B cell (primary cell): ENCODE data around the gene KDM3A. TPM values are rescaled to one million over a fixed set of nuclear protein-coding genes. Genes with fewer than 3 reads are reported as not detected.

ENCODE experiments used
- ATAC-seq: fragments of 200-7000 bp; cut with Tn5 transposase; one replicate; pipeline ENCODE4 v1.10.0; 2021; ENCODE audit warnings: low read depth, mild to moderate bottlenecking, moderate number of reproducible peaks, moderate library complexity
- CTCF ChIA-PET: fragments of 350-600 bp; sonication (Branson Sonifier 250); formaldehyde crosslinking; loops from one replicate; lab custom pipeline; 2021; ENCODE audit warnings: antibody characterized with exemption, inconsistent platforms; lab: Charles Lee
- POLR2A ChIA-PET: fragments of 350-600 bp; sonication (Branson Sonifier 250); formaldehyde crosslinking; loops from one replicate; lab custom pipeline; 2021; ENCODE audit warnings: antibody characterized with exemption; lab: Charles Lee
- DNase-seq: peaks from one replicate; pipeline ENCODE4 v3.0.0; 2013
- H2AFZ ChIP-seq: 2 replicates; pipeline ENCODE4 v1.6.1; 2012; ENCODE audit warnings: mild to moderate bottlenecking, low read depth, low read length; ENCODE audit not compliant: insufficient read depth, poor library complexity, severe bottlenecking
- H3K27ac ChIP-seq, 2 donors: 1 replicate in 1 of 2; 2 replicates in 1 of 2; pipeline ENCODE4 v1.5.1; 2012 to 2013; ENCODE audit warnings: low read length in 2 of 2, mild to moderate bottlenecking in 2 of 2, moderate library complexity in 1 of 2
- H3K27me3 ChIP-seq, 4 experiments: fragments of 200-600 bp in 1 of 4; sonication (generic) in 1 of 4; replicated peaks in 1 of 4; 1 replicate in 2 of 4; 2 replicates in 2 of 4; pipeline versions ENCODE4 v1.6.1 to v1.7.0; 2013 to 2016; ENCODE audit warnings: low read length in 3 of 4, mild to moderate bottlenecking in 2 of 4, mixed read lengths in 1 of 4, moderate library complexity in 1 of 4; ENCODE audit not compliant: insufficient read depth in 4 of 4, control insufficient read depth in 3 of 4; ENCODE audit errors: control extremely low read depth in 1 of 4
- H3K36me3 ChIP-seq, 2 experiments: replicated peaks in 1 of 2; 1 replicate in 1 of 2; 2 replicates in 1 of 2; pipeline versions ENCODE4 v1.6.1 to v1.7.1; 2013; ENCODE audit warnings: low read length in 1 of 2; ENCODE audit not compliant: insufficient read depth in 2 of 2, control insufficient read depth in 1 of 2; ENCODE audit errors: control extremely low read depth in 1 of 2, extremely low read depth in 1 of 2
- H3K4me1 ChIP-seq, 2 donors: fragments of 200-600 bp in 1 of 2; sonication (generic) in 1 of 2; 1 replicate in 1 of 2; 2 replicates in 1 of 2; pipeline versions ENCODE4 v1.5.1 to v1.6.1; 2013 to 2017; ENCODE audit warnings: low read length in 2 of 2; ENCODE audit not compliant: control insufficient read depth in 2 of 2, insufficient read depth in 2 of 2
- H3K4me2 ChIP-seq: replicated peaks from 2 replicates; pipeline ENCODE3; 2012; ENCODE audit warnings: mild to moderate bottlenecking, low read depth, low read length; ENCODE audit not compliant: poor library complexity, severe bottlenecking
- H3K4me3 ChIP-seq, 5 experiments: fragments of 200-600 bp in 1 of 5; sonication (generic) in 1 of 5; 1 replicate in 3 of 5; 2 replicates in 2 of 5; pipeline versions ENCODE4 v1.5.1 to v1.7.0; 2011 to 2016; ENCODE audit warnings: low read length in 4 of 5, mild to moderate bottlenecking in 4 of 5, low read depth in 2 of 5, control low read depth in 1 of 5, moderate library complexity in 1 of 5; ENCODE audit not compliant: insufficient read depth in 1 of 5; ENCODE audit errors: control extremely low read depth in 1 of 5, extremely low read depth in 1 of 5
- H3K79me2 ChIP-seq: fragments of 200-600 bp; sonication (generic); one replicate; pipeline ENCODE4 v1.6.0; 2016; ENCODE audit warnings: low read length; ENCODE audit not compliant: control insufficient read depth, insufficient read depth
- H3K9ac ChIP-seq: fragments of 200-600 bp; sonication (generic); 2 replicates; pipeline ENCODE4 v1.6.1; 2017; ENCODE audit warnings: mild to moderate bottlenecking, low read length, moderate library complexity
- H3K9me3 ChIP-seq, 3 donors: one replicate each; pipeline versions ENCODE4 v1.6.1 to v1.7.1; 2013; ENCODE audit warnings: low read length in 2 of 3; ENCODE audit not compliant: control insufficient read depth in 2 of 3, insufficient read depth in 1 of 3; ENCODE audit errors: control extremely low read depth in 1 of 3
- H4K20me1 ChIP-seq: 2 replicates; pipeline ENCODE4 v1.6.0; 2012; ENCODE audit warnings: mild to moderate bottlenecking, low read length; ENCODE audit not compliant: insufficient read depth, control insufficient read depth, poor library complexity, severe bottlenecking
- H3K27ac Mint-ChIP-seq: one replicate; pipeline ENCODE4 v1.8.0; 2021; ENCODE audit warnings: mixed read lengths
- H3K27me3 Mint-ChIP-seq: one replicate; pipeline ENCODE4 v1.8.0; 2021; ENCODE audit warnings: mixed read lengths
- H3K4me1 Mint-ChIP-seq: one replicate; pipeline ENCODE4 v1.8.0; 2021; ENCODE audit warnings: mixed read lengths
- H3K4me3 Mint-ChIP-seq: one replicate; pipeline ENCODE4 v1.8.0; 2021; ENCODE audit warnings: mixed read lengths
- H3K9me3 Mint-ChIP-seq: one replicate; pipeline ENCODE4 v1.8.0; 2022; ENCODE audit warnings: mixed read lengths; ENCODE audit not compliant: insufficient read depth
- EZH2 ChIP-seq: IDR thresholded peaks from 2 replicates; pipeline ENCODE4 v1.6.1; 2012; ENCODE audit warnings: borderline replicate concordance, low read depth, mild to moderate bottlenecking, moderate library complexity, low read length; ENCODE audit not compliant: insufficient read depth, poor library complexity, severe bottlenecking
- WGBS: methylation state at CpG from one replicate; pipeline ENCODE4 v1.1.5; 2013; ENCODE audit warnings: missing lambda C conversion rate; ENCODE audit not compliant: insufficient coverage; 5-methylcytosine and 5-hydroxymethylcytosine counted together
- intact Hi-C: fragments of 100-400 bp; cut with micrococcal nuclease; formaldehyde crosslinking; loops from one replicate; pipeline ENCODE4 v1.10.0; 2022
- polyA plus RNA-seq: library from polyadenylated mRNA; depleted of rRNA; stranded (reverse); fragments of >200 nt; gene quantifications from 2 replicates; pipeline ENCODE4 v1.2.3, GENCODE V29; 2012
- total RNA-seq, 2 donors: library from RNA; stranded (reverse); fragments of 120-200 nt in 1 of 2; gene quantifications; 1 replicate in 1 of 2; 2 replicates in 1 of 2; pipeline versions ENCODE4 v1.2.3 to v1.2.4, GENCODE V29; 2013 to 2022
- TF ChIP-seq, protein P1 (sequence below): fragments of 200-600 bp; IDR thresholded peaks from one replicate; pipeline ENCODE4 v1.8.0; 2022; ENCODE audit warnings: antibody characterized with exemption, mild to moderate bottlenecking

Gene KDM3A
- total and polyA plus RNA-seq, 2 donors (not counting 1 experiment from before 2014, with no cell fraction given) = 27.7 to 107 TPM

DNA sequence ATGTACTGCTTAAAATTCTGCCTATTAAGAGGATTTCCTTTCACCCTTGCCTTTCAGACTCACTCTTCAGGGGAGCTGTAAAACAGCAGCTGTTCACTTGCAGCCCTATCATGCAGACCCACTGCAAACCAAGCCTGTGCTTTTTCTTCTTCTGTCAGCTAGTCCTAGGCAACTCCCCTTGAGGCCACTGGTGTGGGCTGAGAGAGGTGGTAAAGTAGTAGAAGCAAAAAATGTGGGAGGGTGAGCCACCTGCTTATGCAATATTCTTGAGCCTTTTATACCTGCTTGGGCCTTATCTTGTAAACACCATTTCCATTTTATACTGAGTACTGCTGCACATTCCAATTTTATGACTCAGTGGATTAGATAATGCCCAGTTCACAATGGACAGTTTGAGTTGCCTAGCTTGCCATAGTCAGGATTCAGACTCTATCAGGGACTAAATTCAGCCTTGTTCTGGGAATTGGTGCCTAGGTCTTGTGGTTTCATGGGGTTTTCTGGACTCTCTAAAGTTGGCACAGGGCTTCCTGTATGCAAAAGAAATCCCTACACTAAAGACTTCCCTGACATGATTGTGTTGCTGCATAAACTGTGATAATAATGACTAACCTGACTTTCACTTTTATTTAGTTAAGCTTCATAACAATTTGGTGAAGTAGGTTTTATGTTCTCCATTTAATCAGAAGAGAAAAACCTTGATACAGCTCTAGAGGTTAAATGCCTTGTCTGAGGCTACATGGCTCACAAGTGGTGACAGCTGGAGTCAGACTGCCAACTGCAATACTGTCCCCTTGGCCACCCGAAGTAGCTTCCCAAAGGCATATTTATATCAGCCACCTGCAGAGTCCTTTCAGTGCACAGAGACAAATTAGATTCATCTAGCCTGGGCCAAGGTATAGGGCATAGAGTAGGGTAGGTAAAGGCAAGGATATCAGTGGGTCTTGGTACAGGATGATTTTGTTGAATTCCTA is 47.4 kb upstream of the KDM3A start:
- Mint-ChIP-seq H3K4me1 (peaks cover 20% of the 10 kb centered on the region), H3K27me3 (peaks cover 18% of the 10 kb centered on the region), H3K9me3 (peaks cover 3% of the 10 kb centered on the region), H3K27ac (no peak overlapping the region), H3K4me3 (no peak overlapping the region)
- ATAC-seq (no peak), DNase-seq (no peak)
- Histone ChIP-seq H3K79me2 (no peaks in the 10 kb centered on the region), H3K36me3 (no peaks in the 10 kb centered on the region), H4K20me1 (no peaks in the 10 kb centered on the region), H3K4me1 (peaks cover 7 to 12% of the 10 kb centered on the region in 2 donors), H2AFZ (peak overlapping the region; percentile 3), H3K9me3 (no peaks in the 10 kb centered on the region), H3K4me2 (no peak overlapping the region), H3K4me3 (no peak overlapping the region), H3K27ac (no peak overlapping the region), H3K27me3 (peaks cover 0 to 11% (median 2%) of the 10 kb centered on the region in 4 experiments), H3K9ac (no peak overlapping the region)
- ChIA-PET CTCF (no interaction called here), POLR2A (no interaction called here)
- TF ChIP-seq, protein P1, sequence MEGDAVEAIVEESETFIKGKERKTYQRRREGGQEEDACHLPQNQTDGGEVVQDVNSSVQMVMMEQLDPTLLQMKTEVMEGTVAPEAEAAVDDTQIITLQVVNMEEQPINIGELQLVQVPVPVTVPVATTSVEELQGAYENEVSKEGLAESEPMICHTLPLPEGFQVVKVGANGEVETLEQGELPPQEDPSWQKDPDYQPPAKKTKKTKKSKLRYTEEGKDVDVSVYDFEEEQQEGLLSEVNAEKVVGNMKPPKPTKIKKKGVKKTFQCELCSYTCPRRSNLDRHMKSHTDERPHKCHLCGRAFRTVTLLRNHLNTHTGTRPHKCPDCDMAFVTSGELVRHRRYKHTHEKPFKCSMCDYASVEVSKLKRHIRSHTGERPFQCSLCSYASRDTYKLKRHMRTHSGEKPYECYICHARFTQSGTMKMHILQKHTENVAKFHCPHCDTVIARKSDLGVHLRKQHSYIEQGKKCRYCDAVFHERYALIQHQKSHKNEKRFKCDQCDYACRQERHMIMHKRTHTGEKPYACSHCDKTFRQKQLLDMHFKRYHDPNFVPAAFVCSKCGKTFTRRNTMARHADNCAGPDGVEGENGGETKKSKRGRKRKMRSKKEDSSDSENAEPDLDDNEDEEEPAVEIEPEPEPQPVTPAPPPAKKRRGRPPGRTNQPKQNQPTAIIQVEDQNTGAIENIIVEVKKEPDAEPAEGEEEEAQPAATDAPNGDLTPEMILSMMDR = no peak
- TF ChIP-seq EZH2 = no peak
- no CpG with 5 or more reads among the region's 1 CpG for WGBS
- intact Hi-C loops = no loop called here

DNA sequence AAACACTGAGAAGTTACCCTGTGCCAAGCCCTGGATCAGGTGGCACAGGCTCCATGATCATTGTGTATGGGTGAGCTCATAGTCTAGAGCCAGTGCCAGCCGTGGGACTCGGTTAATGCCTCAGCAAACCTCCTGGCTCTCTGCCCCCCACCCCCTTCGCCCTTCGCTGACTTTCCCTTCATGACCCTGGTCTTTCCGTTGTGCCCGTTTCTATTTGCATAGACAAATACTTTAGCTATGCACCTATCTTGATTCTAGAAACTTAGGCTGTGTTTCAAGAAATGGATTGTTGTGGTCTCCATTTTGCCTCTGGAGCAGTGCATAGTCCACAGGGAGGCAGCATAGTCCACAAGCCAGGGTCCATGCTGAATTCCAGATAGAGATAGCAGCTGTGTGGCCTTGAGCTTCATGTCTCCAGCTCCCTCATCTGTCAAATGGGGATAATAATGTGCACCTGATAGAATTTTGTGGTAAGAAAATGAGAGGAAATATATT is 44.8 kb upstream of the KDM3A start:
- intact Hi-C loops = no loop called here
- no peaks in the 10 kb centered on the region for H3K36me3 ChIP-seq
- DNase-seq (peak; percentile 13), ATAC-seq (no peak)
- Mint-ChIP-seq H3K4me3 (no peak overlapping the region), H3K27me3 (peaks cover 28% of the 10 kb centered on the region), H3K9me3 (peaks cover 3% of the 10 kb centered on the region), H3K27ac (no peak overlapping the region), H3K4me1 (peaks cover 20% of the 10 kb centered on the region)
- H3K27me3 ChIP-seq = peaks cover 0 to 11% (median 5%) of the 10 kb centered on the region in 4 experiments
- no peak overlapping the region for H3K4me2 ChIP-seq
- CTCF ChIA-PET = interaction anchor here (0.6 to 0.8 kb wide), 2 partner anchors 276 to 279 kb away, joined by 3 to 4 read pairs; no protein-coding TSS in a partner anchor
- no peak overlapping the region for H3K27ac ChIP-seq
- peaks cover 7 to 12% of the 10 kb centered on the region in 2 donors for H3K4me1 ChIP-seq
- WGBS = 48% methylated on average over 4 of the region's 6 CpGs
- no peak overlapping the region for H2AFZ ChIP-seq
- H4K20me1 ChIP-seq = no peaks in the 10 kb centered on the region
- no peak overlapping the region for H3K4me3 ChIP-seq
- no peak overlapping the region for H3K9ac ChIP-seq
- no peaks in the 10 kb centered on the region for H3K79me2 ChIP-seq
- H3K9me3 ChIP-seq = no peaks in the 10 kb centered on the region
- POLR2A ChIA-PET = no interaction called here
- TF ChIP-seq EZH2 = no peak
